GM12892 (cell line): ENCODE measurements around the gene FAM186B.

Experiments
- POLR2A ChIP-seq: IDR thresholded peaks from 2 replicates; pipeline ENCODE4 v1.6.1; 2011; ENCODE audit warnings: low read depth, low read length, control low read depth
- POLR2AphosphoS5 ChIP-seq: IDR thresholded peaks from 2 replicates; pipeline ENCODE4 v1.6.1; 2011; ENCODE audit warnings: low read depth, low read length, control low read depth
- TAF1 ChIP-seq: IDR thresholded peaks from 2 replicates; pipeline ENCODE4 v1.6.1; 2011; ENCODE audit warnings: low read depth, mild to moderate bottlenecking, control low read depth, low read length, borderline replicate concordance

GRCh38 chr12:49545815-49546214 lies 59.6 kb downstream of the FAM186B start:
- TF ChIP-seq POLR2AphosphoS5 = no peak
- no peak for TF ChIP-seq POLR2A
- TF ChIP-seq TAF1 = no peak
